Urothelium cell line (cell line): ENCODE measurements around the gene BAG1.

Experiments used
- DNase-seq: peaks from one replicate; pipeline ENCODE4 v3.0.0; 2011; ENCODE audit warnings: low spot score, mixed read lengths
- FAIRE-seq: peaks from 2 replicates; lab custom pipeline; 2011; peaks lifted over from hg19 to GRCh38; lab: Jason Lieb, UNC

The BAG1 gene

GRCh38 chr9:33220681-33221567 is 43.6 kb downstream of the BAG1 start:
- FAIRE-seq (no peak), DNase-seq (no peak)

- FAIRE-seq (no peak), DNase-seq (no peak)
These were observed 52.7 kb downstream of the BAG1 start for GRCh38 chr9:33211695-33212393.

- no peak for FAIRE-seq
These were observed 54.3 kb downstream of the BAG1 start for GRCh38 chr9:33210006-33210715.

GRCh38 chr9:33209394-33209793 is 55.1 kb downstream of the BAG1 start:
- FAIRE-seq (no peak), DNase-seq (no peak)

More at GRCh38 chr9:33210006-33210715, 54.3 kb downstream of the BAG1 start:
- no peak for DNase-seq

GRCh38 chr9:33202552-33203201 is 61.8 kb downstream of the BAG1 start:
- FAIRE-seq (no peak), DNase-seq (no peak)
